Hepatocyte (in vitro differentiated cells): ENCODE results near the gene DRC1. TPM values are rescaled to one million over a fixed set of nuclear protein-coding genes. Genes with fewer than 3 reads are reported as not detected.

ENCODE experiments used
- DNase-seq: peaks from one replicate; pipeline ENCODE4 v3.0.0-alpha.2; 2016; ENCODE audit warnings: low spot score
- H2AFZ ChIP-seq: fragments of 200-600 bp; sonication (generic); 2 replicates; pipeline ENCODE4 v1.6.0; 2016; ENCODE audit warnings: antibody characterized with exemption, mild to moderate bottlenecking
- H3K27ac ChIP-seq: fragments of 200-600 bp; sonication (generic); 2 replicates; pipeline ENCODE4 v1.5.1; 2016; ENCODE audit warnings: mild to moderate bottlenecking
- H3K27me3 ChIP-seq: fragments of 200-600 bp; sonication (generic); 2 replicates; pipeline ENCODE4 v1.6.1; 2016
- H3K36me3 ChIP-seq: fragments of 200-600 bp; sonication (generic); replicated peaks from 2 replicates; pipeline ENCODE4 v1.5.1; 2016; ENCODE audit warnings: low read depth; ENCODE audit not compliant: insufficient read depth
- H3K4me1 ChIP-seq: fragments of 200-600 bp; sonication (generic); 2 replicates; pipeline ENCODE4 v1.5.1; 2016; ENCODE audit warnings: mild to moderate bottlenecking, moderate library complexity; ENCODE audit not compliant: insufficient read depth
- H3K4me2 ChIP-seq: fragments of 200-600 bp; sonication (generic); 2 replicates; pipeline ENCODE4 v1.6.0; 2016
- H3K4me3 ChIP-seq: fragments of 200-600 bp; sonication (generic); 2 replicates; pipeline ENCODE4 v1.5.1; 2016; ENCODE audit warnings: mild to moderate bottlenecking
- H3K79me2 ChIP-seq: fragments of 200-600 bp; sonication (generic); 2 replicates; pipeline ENCODE4 v1.6.0; 2017; ENCODE audit warnings: mild to moderate bottlenecking
- H3K9me2 ChIP-seq: fragments of 200-600 bp; sonication (generic); replicated peaks from 2 replicates; pipeline ENCODE4 v1.6.0; 2017; ENCODE audit warnings: mild to moderate bottlenecking; ENCODE audit not compliant: insufficient read depth
- H3K9me3 ChIP-seq: fragments of 200-600 bp; sonication (generic); 2 replicates; pipeline ENCODE4 v1.5.1; 2016; ENCODE audit warnings: low read depth, mild to moderate bottlenecking
- H4K20me1 ChIP-seq: fragments of 200-600 bp; sonication (generic); 2 replicates; pipeline ENCODE4 v1.6.0; 2016; ENCODE audit warnings: mild to moderate bottlenecking; ENCODE audit not compliant: insufficient read depth, poor library complexity, severe bottlenecking
- EZH2 ChIP-seq: fragments of 200-600 bp; sonication (generic); IDR thresholded peaks from 2 replicates; pipeline ENCODE4 v1.6.1; 2016; ENCODE audit warnings: antibody characterized with exemption, mild to moderate bottlenecking, borderline replicate concordance
- EZH2phosphoT487 ChIP-seq: fragments of 200-600 bp; sonication (generic); IDR thresholded peaks from one replicate; pipeline ENCODE4 v1.6.1; 2018; ENCODE audit warnings: antibody characterized with exemption, mild to moderate bottlenecking, low read depth, moderate library complexity; ENCODE audit not compliant: unreplicated experiment, severe bottlenecking
- WGBS: methylation state at CpG from one replicate; pipeline ENCODE4 v1.1.6; 2016; ENCODE audit warnings: low lambda C conversion rate; ENCODE audit errors: missing lambda C conversion rate; 5-methylcytosine and 5-hydroxymethylcytosine counted together
- polyA plus RNA-seq: library from polyadenylated mRNA; unstranded; fragments of >200 nt; fragmentation: Nextera tagmentation; extraction: Ambion mirVana; gene quantifications from 2 replicates; pipeline ENCODE4 v1.2.1, GENCODE V29; 2016
- total RNA-seq: library from RNA; depleted of rRNA; stranded (reverse); fragments of >200 nt; gene quantifications from 2 replicates; pipeline ENCODE4 v1.2.3, GENCODE V29; 2014
- TF ChIP-seq, protein P1 (sequence below): fragments of 200-600 bp; sonication (generic); IDR thresholded peaks from 2 replicates; pipeline ENCODE4 v1.5.1; 2016; ENCODE audit warnings: antibody characterized with exemption, mild to moderate bottlenecking; ENCODE audit not compliant: poor library complexity

The DRC1 gene
- total and polyA plus RNA-seq, 2 experiments from 2014 or later = 0.06 TPM; not detected in 1

DNA sequence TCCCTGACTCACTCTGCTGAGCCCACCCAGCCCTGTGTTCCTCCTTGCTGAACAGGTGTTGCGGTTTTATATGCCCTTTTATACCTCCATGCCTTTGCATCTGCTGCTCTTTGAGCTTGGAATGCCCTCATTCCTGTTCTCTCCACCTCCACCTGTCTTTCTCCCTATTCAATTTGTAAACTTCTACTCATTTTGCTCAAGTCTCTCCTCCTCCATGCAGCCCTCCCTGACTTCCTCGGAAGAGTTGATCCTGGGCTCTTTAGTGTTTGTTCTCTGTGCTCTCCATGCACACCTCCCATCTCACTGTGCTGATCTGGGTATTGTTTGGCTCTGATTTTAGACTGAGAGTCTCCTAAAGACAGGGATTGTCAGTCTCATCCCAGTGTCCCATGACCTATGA lies 83.4 kb downstream of the DRC1 start:
- H3K79me2 ChIP-seq = no peaks in the 10 kb centered on the region
- WGBS = 89% methylated on average over 2 of the region's 2 CpGs

DNA sequence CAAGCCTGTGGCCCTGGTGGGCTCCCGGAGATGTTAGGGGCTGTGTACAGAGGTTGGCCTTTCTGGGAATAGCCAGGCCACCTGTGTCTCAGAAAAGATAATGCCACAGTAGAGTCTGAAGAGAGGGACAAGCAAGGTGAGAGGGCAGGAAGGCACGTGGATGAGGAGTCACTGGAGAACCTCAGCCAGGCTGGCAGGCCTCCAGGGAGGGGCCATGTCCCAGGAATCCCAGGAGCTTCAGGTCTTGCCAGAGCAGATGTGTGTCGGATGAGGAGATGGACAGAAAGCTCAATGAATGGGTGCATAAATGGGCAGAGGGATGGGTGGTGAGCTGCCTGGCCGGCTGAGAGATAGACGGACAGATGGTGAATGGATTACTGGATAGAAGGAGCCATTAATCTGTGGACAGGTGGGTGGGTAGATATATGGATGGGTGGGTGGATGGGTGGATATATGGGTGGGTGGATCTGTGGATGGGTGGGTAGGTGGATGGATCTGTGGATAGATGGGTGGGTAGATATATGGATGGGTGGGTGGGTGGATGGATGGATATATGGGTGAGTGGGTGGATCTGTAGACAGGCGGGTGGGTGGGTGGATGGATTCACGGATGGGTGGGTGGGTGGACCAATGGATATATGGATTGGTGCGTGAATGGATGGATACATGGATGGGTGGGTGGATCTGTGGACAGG lies 84.2 kb downstream of the DRC1 start:
- no peak overlapping the region for H3K4me2 ChIP-seq
- no peaks in the 10 kb centered on the region for H3K79me2 ChIP-seq
- WGBS = 96% methylated on average over 6 of the region's 8 CpGs
- TF ChIP-seq, protein P1, sequence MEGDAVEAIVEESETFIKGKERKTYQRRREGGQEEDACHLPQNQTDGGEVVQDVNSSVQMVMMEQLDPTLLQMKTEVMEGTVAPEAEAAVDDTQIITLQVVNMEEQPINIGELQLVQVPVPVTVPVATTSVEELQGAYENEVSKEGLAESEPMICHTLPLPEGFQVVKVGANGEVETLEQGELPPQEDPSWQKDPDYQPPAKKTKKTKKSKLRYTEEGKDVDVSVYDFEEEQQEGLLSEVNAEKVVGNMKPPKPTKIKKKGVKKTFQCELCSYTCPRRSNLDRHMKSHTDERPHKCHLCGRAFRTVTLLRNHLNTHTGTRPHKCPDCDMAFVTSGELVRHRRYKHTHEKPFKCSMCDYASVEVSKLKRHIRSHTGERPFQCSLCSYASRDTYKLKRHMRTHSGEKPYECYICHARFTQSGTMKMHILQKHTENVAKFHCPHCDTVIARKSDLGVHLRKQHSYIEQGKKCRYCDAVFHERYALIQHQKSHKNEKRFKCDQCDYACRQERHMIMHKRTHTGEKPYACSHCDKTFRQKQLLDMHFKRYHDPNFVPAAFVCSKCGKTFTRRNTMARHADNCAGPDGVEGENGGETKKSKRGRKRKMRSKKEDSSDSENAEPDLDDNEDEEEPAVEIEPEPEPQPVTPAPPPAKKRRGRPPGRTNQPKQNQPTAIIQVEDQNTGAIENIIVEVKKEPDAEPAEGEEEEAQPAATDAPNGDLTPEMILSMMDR = no peak
- TF ChIP-seq EZH2phosphoT487 (no peak), EZH2 (no peak)
- H3K9me3 ChIP-seq = no peaks in the 10 kb centered on the region
- no peak for DNase-seq
- no peaks in the 10 kb centered on the region for H3K36me3 ChIP-seq
- no peak overlapping the region for H2AFZ ChIP-seq
- no peaks in the 10 kb centered on the region for H3K27me3 ChIP-seq
- H3K27ac ChIP-seq = no peak overlapping the region
- H4K20me1 ChIP-seq = no peaks in the 10 kb centered on the region
- no peak overlapping the region for H3K4me3 ChIP-seq
- H3K9me2 ChIP-seq = no peaks in the 10 kb centered on the region
- H3K4me1 ChIP-seq = peaks cover 4% of the 10 kb centered on the region

More for the DNA sequence above, 83.4 kb downstream of the DRC1 start:
- TF ChIP-seq EZH2 = no peak
- Histone ChIP-seq H3K27me3 (no peaks in the 10 kb centered on the region), H3K36me3 (no peaks in the 10 kb centered on the region), H3K4me3 (no peak overlapping the region), H3K9me2 (no peaks in the 10 kb centered on the region), H3K4me2 (no peak overlapping the region), H3K9me3 (no peaks in the 10 kb centered on the region), H3K4me1 (peaks cover 6% of the 10 kb centered on the region), H2AFZ (no peak overlapping the region), H3K27ac (no peak overlapping the region), H4K20me1 (no peaks in the 10 kb centered on the region)
- DNase-seq = no peak

DNA sequence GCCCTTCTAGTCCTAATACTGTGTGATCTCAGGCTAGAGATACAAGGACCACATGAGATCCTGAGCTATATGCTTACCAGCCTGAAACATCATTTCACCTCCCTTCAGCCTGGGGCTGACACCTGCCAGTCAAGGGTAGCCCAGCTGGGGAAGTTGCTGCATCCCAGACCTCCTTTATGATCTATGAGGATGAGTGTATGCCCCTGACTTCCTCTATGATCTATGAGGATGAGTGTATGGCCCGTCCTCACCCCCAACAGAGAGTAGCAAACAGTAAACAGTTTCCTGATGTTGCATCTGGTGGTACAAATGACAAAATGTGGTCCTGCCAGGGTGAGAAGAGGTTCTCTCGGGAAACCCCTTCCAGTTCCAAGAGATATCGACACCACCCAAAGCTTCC lies 85.1 kb downstream of the DRC1 start:
- H3K4me1 ChIP-seq = no peaks in the 10 kb centered on the region
- H3K36me3 ChIP-seq = no peaks in the 10 kb centered on the region
- no peak for DNase-seq
- H3K27me3 ChIP-seq = no peaks in the 10 kb centered on the region
- TF ChIP-seq EZH2phosphoT487 (no peak), EZH2 (no peak)
- TF ChIP-seq, protein P1 = no peak
- no peaks in the 10 kb centered on the region for H4K20me1 ChIP-seq
- no peaks in the 10 kb centered on the region for H3K79me2 ChIP-seq
- no peak overlapping the region for H3K4me3 ChIP-seq
- H3K27ac ChIP-seq = no peak overlapping the region
- 89% methylated on average over 3 of the region's 3 CpGs for WGBS
- H3K4me2 ChIP-seq = no peak overlapping the region
- no peaks in the 10 kb centered on the region for H3K9me2 ChIP-seq
- no peaks in the 10 kb centered on the region for H3K9me3 ChIP-seq
- no peak overlapping the region for H2AFZ ChIP-seq

DNA sequence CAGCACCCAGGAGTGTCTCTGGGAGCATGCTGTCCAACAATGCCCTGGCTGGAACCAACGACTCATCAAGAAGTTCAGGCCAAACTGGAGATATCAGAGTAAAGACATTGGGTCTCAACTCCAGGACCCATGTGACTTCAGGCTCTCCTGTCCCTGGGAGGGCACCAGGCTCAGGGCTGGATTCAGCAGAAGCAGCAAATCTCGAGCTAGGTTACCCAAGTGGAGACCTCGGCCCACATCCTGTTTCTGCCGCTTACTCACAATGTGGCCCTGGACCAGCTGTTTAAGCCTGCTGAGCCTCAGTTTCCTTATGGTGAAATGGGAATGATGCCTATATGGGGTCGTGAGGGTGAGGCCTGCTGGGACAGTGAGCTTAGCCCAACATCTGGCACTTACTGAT lies 85.5 kb downstream of the DRC1 start:
- DNase-seq = no peak
- Histone ChIP-seq H3K27ac (no peak overlapping the region), H3K27me3 (no peaks in the 10 kb centered on the region), H3K4me3 (no peak overlapping the region), H3K79me2 (no peaks in the 10 kb centered on the region), H2AFZ (no peak overlapping the region), H3K4me1 (no peaks in the 10 kb centered on the region), H3K9me3 (no peaks in the 10 kb centered on the region), H4K20me1 (no peaks in the 10 kb centered on the region), H3K9me2 (no peaks in the 10 kb centered on the region), H3K36me3 (no peaks in the 10 kb centered on the region), H3K4me2 (no peak overlapping the region)
- 82% methylated on average over 5 of the region's 5 CpGs for WGBS
- no peak for TF ChIP-seq EZH2
- TF ChIP-seq, protein P1 = no peak
- no peak for TF ChIP-seq EZH2phosphoT487
